Erythroblast (primary cell): ENCODE measurements around the gene CDCA5.

Experiments
- GATA1 ChIP-seq: IDR thresholded peaks from 2 replicates; pipeline ENCODE4 v1.6.1; 2011; ENCODE audit warnings: low read depth, mild to moderate bottlenecking, control low read depth, low read length, moderate library complexity
- POLR2A ChIP-seq: IDR thresholded peaks from 2 replicates; pipeline ENCODE4 v1.6.1; 2011; ENCODE audit warnings: mild to moderate bottlenecking, low read length

- TF ChIP-seq POLR2A: no peak
- no peak for TF ChIP-seq GATA1
Measured at GRCh38 chr11:65110354-65110861, 26.6 kb upstream of the CDCA5 start.
